SJCRH30 (cell line): Measurements from ENCODE around the gene REL. TPM values are rescaled to one million over a fixed set of nuclear protein-coding genes. Genes with fewer than 3 reads are reported as not detected.

Experiments
- total RNA-seq: library from RNA; depleted of rRNA; stranded (reverse); fragments of >200 nt; shearing (Covaris generic); gene quantifications from 2 replicates; pipeline ENCODE4 v1.2.3, GENCODE V29; 2014; rRNA removed

The REL gene
- total RNA-seq, 1 experiment from 2014 or later, result 16.1 TPM

Other genes with a start within 250 kb of the REL start
- 37.8 and 40.5 TPM in 2 replicates for gene PAPOLG, start 125.3 kb upstream of the REL start, total RNA-seq
- gene PEX13, start 136.1 kb downstream of the REL start, total RNA-seq, result 37.9 and 40.0 TPM in 2 replicates
- 8.9 and 9.0 TPM in 2 replicates for gene PUS10, start 136.7 kb downstream of the REL start, total RNA-seq
- gene SANBR, start 184.3 kb downstream of the REL start, total RNA-seq, result 16.8 and 21.6 TPM in 2 replicates